Measurements from ENCODE around the gene APBB1IP.
A peak's percentile ranks its signal among the peaks of the same experiment; 100 is the strongest.
"Not testable (repeated sequence)": the region's sequence is repeated elsewhere in the genome, so short reads cannot be mapped to it uniquely, and the experiment has no call there.

The APBB1IP gene

GRCh38 chr10:26588611-26589010, 150.5 kb downstream of the APBB1IP start:
- no peak overlapping the region for H3K4me3 ChIP-seq (ENCODE audit: low read depth, low read length)
- no peak for TF ChIP-seq CTCF (IDR thresholded peaks at IDR 0.05; ENCODE audit: control insufficient read depth, extremely low read depth, insufficient read depth)
- no peak for DNase-seq (ENCODE audit: low read depth)

GRCh38 chr10:26589813-26590212, 151.7 kb downstream of the APBB1IP start:
- DNase-seq (ENCODE audit: low read depth); H3K4me3 ChIP-seq (ENCODE audit: low read depth, low read length): not testable (repeated sequence)

- no peak for TF ChIP-seq CTCF (IDR thresholded peaks at IDR 0.05; ENCODE audit: control insufficient read depth, extremely low read depth, insufficient read depth)
- no peak overlapping the region for H3K4me3 ChIP-seq (ENCODE audit: low read depth, low read length)
- no peak for DNase-seq (ENCODE audit: low read depth)
These were observed 155.8 kb downstream of the APBB1IP start for GRCh38 chr10:26593896-26594295.

- not testable (repeated sequence) for DNase-seq (ENCODE audit: low read depth); H3K4me3 ChIP-seq (ENCODE audit: low read depth, low read length)
These were observed 165.1 kb downstream of the APBB1IP start for GRCh38 chr10:26603283-26603682.

- not testable (repeated sequence) for DNase-seq (ENCODE audit: low read depth); H3K4me3 ChIP-seq (ENCODE audit: low read depth, low read length)
These were observed 166.4 kb downstream of the APBB1IP start for GRCh38 chr10:26604320-26605093.

GRCh38 chr10:26606389-26606877, 168.3 kb downstream of the APBB1IP start:
- H3K4me3 ChIP-seq (ENCODE audit: low read depth, low read length); DNase-seq (ENCODE audit: low read depth): not testable (repeated sequence)
- TF ChIP-seq CTCF (IDR thresholded peaks at IDR 0.05; ENCODE audit: control insufficient read depth, extremely low read depth, insufficient read depth), result peak; percentile 34

- no peak for DNase-seq (ENCODE audit: low read depth)
- H3K4me3 ChIP-seq (ENCODE audit: low read depth, low read length), result no peak overlapping the region
- TF ChIP-seq CTCF (IDR thresholded peaks at IDR 0.05; ENCODE audit: control insufficient read depth, extremely low read depth, insufficient read depth), result no peak
These were observed 174.2 kb downstream of the APBB1IP start for GRCh38 chr10:26612151-26612915.

Measured in LNCaP clone FGC (cell line).